GM23338 (cell line): ENCODE results near the gene INO80.
"Not testable (repeated sequence)": the region's sequence is repeated elsewhere in the genome, so short reads cannot be mapped to it uniquely, and the experiment has no call there.

Experiments
- CREB1 ChIP-seq: fragments of 250-450 bp; sonication (Bioruptor Pico); IDR thresholded peaks from 2 replicates; pipeline ENCODE4 v1.5.0; 2020; ENCODE audit warnings: low read depth, mild to moderate bottlenecking, moderate library complexity
- CTCF ChIP-seq, 2 experiments: fragments of 200-600 bp in 1 of 2; sonication (generic) in 1 of 2; conservative IDR thresholded peaks; 2 replicates each; pipeline versions ENCODE4 v1.5.1 to v1.6.1; 2016 to 2017; ENCODE audit warnings: antibody characterized with exemption in 2 of 2, low read depth in 2 of 2, mild to moderate bottlenecking in 2 of 2, moderate library complexity in 1 of 2
- EZH2 ChIP-seq: fragments of 200-600 bp; sonication (generic); IDR thresholded peaks from one replicate; pipeline ENCODE4 v1.8.0; 2017; ENCODE audit warnings: antibody characterized with exemption, mild to moderate bottlenecking, low read depth; ENCODE audit not compliant: unreplicated experiment
- EZH2phosphoT487 ChIP-seq: fragments of 200-600 bp; sonication (generic); IDR thresholded peaks from one replicate; pipeline ENCODE4 v1.8.1; 2018; ENCODE audit warnings: antibody characterized with exemption; ENCODE audit not compliant: unreplicated experiment
- JUNB ChIP-seq: IDR thresholded peaks from one replicate; pipeline ENCODE4 v1.6.1; 2016; ENCODE audit warnings: antibody characterized with exemption; ENCODE audit not compliant: unreplicated experiment
- POLR2AphosphoS5 ChIP-seq: IDR thresholded peaks from 2 replicates; pipeline ENCODE4 v1.6.1; 2016; ENCODE audit warnings: antibody characterized with exemption, low read depth
- REST ChIP-seq: IDR thresholded peaks from one replicate; pipeline ENCODE4 v1.6.1; 2018; ENCODE audit warnings: antibody characterized with exemption; ENCODE audit not compliant: unreplicated experiment
- ZNF114 ChIP-seq: fragments of 250-450 bp; sonication (Bioruptor Pico); IDR thresholded peaks from 2 replicates; pipeline ENCODE4 v1.5.0; 2020; ENCODE audit warnings: mild to moderate bottlenecking, moderate library complexity

DNA sequence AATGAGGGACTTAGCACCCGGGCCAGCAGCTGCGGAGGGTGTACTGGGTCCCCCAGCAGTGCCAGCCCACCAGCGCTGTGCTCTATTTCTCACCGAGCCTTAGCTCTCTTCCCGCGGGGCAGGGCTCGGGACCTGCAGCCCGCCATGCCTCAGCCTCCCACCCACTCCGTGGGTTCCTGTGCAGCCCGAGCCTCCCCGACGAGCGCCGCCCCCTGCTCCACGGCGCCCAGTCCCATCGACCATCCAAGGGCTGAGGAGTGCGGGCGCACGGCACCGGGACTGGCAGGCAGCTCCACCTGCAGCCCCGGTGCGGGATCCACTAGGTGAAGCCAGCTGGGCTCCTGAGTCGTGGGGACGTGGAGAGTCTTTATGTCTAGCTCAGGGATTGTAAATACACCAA, 154.3 kb downstream of the INO80 start:
- not testable (repeated sequence) for TF ChIP-seq EZH2phosphoT487; CTCF (conservative IDR thresholded peaks at IDR 0.05; ENCODE audit: low read depth in 2 of 2); POLR2AphosphoS5; CREB1 (CRISPR knock-in tag); JUNB; ZNF114; EZH2; REST
